Myocyte (in vitro differentiated cells): ENCODE results near the gene SEPTIN8. TPM values are rescaled to one million over a fixed set of nuclear protein-coding genes. Genes with fewer than 3 reads are reported as not detected.

Experiments
- DNase-seq: peaks from one replicate; pipeline ENCODE4 v3.0.0-alpha.2; 2012; ENCODE audit warnings: low read depth
- total RNA-seq: library from RNA; depleted of rRNA; stranded (reverse); fragments of >200 nt; gene quantifications from 2 replicates; pipeline ENCODE4 v1.2.3, GENCODE V29; 2014

SEPTIN8 gene
- total RNA-seq, 1 donor from 2014 or later = 25.3 TPM

- no peak for DNase-seq
These were observed 26.4 kb downstream of the SEPTIN8 start for GRCh38 chr5:132750471-132751230.

GRCh38 chr5:132749506-132749905, 27.5 kb downstream of the SEPTIN8 start:
- DNase-seq = no peak

DNA sequence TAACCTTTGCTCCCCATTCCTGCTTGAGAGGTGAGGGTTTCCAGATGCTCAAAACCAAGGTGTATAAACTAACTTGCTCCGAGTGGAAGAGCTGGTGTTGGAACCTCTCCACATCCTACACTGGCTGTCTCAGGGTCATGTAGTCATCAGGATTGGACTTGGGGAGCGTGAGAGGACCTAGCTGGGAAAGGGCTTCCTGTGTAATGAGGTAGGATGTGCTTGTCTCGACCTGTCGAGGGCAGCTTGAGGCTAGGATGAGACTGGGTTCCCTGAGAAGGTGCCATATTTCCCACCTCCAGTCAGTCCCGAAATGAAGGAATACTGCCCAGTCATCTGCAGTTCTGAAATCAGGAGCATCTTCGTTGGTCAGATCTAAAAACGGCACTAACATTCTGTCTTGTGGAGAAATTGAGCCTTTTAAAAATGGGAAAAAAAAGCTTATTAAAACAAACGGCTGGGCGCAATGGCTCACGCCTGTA, 28.5 kb downstream of the SEPTIN8 start:
- no peak for DNase-seq

- DNase-seq = no peak
These were observed 29.2 kb downstream of the SEPTIN8 start for GRCh38 chr5:132747616-132748440.

- no peak for DNase-seq
These were observed 30.0 kb downstream of the SEPTIN8 start, which contains the start of gene CCNI2 for GRCh38 chr5:132746954-132747615. Gene CCNI2 (plus strand): TSS chr5:132747426. CDS start chr5:132747496, 70 bp downstream.

DNA sequence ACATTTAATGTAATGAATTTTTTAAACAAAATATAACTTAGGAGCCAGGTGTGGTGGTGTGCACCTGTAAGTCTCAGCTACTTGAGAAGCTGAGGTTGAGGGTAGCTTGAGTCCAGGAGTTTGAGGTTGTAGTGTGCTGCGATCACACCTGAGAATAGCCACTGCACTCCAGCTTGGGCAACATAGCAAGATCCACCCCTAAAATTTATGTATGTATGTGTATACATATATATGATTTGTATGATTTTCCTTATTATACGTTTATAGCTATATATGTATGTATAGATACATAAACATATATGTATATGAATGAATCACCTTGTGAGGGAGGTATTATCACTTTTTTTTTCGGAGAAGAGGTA, 30.5 kb downstream of the SEPTIN8 start:
- DNase-seq = no peak

GRCh38 chr5:132744659-132745058, 32.4 kb downstream of the SEPTIN8 start:
- DNase-seq = no peak

DNA sequence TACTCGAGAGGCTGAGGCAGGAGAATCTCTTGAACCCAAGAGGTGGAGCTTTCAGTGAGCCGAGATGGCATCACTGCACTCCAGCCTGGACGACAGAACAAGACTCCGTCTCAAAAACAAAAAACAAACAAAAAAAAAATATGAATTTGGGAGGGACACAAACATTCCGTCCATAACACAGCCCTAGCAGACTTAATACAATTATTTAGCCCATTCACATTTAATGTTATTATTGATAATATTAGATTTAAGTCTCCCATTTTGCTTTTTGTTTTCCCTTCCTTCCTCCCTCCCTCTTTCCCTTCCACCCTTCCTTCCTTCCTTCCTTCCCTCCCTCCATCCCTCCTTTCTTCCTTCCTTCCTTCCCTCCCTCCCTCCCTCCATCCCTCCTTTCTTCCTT, 34.4 kb downstream of the SEPTIN8 start:
- no peak for DNase-seq

DNA sequence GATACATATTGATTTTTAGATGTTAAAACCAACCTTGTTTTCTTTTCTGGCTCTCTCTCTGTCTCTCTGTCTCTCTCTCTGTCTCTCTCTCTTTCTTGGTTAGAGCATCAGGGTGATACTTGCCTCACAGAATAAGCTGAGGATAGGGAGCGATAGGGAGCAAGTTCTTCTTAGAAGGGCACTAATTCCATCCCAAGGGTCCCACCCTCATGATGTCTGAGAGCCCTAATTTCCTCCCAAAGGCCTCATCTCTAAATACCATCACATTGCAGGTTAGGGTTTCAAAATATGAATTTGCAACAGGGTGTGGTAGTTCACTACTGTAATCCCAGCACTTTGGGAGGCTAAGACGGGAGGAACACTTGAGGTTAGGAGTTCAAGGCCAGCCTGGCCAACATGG, 34.9 kb downstream of the SEPTIN8 start:
- no peak for DNase-seq

DNA sequence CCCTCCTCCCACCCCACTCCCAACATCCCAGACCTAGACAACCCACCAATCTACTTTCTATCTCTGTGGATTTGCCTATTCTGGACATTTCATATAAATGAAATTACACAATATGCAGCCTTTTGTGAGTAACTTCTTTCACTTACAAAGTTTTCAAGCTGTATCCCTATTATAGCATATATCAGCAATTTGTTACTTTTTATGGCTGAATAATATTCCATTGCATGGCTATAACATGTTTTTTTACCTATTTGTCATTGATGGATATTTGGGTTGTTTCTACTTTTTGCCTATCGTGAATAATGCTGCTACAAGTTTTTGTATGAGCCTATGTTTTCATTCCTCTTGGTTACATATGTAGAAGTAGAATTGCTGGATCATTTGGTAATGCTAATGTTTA, 37.8 kb downstream of the SEPTIN8 start:
- no peak for DNase-seq

DNA sequence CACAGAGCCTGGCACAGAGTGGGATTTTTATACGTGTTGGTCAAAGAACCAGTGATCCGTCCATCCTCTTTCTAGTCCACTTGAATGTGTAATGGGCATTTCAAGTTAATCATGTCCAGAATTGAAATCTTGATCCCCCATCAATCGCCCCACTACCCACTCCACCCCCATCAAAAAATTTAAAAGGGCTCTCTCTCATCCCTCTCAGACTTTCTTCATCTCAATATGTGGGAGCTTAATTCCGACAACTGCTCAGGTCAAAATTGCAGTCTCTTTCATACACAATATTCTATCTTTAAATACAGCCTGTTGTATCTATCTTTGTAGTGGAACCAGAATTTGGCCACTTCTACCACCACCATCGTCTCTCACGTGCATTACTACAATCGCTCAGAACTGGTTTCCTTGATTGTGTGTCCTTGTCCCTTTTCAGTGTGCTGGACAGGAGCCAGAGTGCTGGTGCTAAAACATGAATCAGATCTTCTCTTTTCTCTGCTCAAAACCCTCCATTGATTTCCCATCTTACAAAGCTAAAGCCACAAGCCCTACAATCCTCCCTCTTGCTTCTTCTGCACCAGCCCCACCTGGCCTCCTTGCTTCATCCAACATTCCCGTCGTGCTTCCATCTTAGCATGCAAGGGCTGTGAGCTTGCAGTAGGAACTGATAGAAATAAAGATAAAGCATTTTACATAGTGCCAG, 38.9 kb downstream of the SEPTIN8 start:
- no peak for DNase-seq

GRCh38 chr5:132736853-132737833, 39.9 kb downstream of the SEPTIN8 start, which contains the start of gene KIF3A:
Gene KIF3A (minus strand): TSS chr5:132737546. CDS start chr5:132737419, 127 bp downstream.
- DNase-seq = peak; percentile 97

GRCh38 chr5:132734687-132735086, 42.4 kb downstream of the SEPTIN8 start:
- DNase-seq = no peak

- DNase-seq = no peak
These were observed 43.4 kb downstream of the SEPTIN8 start for GRCh38 chr5:132733499-132734148.

- DNase-seq = no peak
These were observed 47.1 kb downstream of the SEPTIN8 start for GRCh38 chr5:132729896-132730295.

- no peak for DNase-seq
These were observed 51.3 kb downstream of the SEPTIN8 start for GRCh38 chr5:132725745-132726144.

DNA sequence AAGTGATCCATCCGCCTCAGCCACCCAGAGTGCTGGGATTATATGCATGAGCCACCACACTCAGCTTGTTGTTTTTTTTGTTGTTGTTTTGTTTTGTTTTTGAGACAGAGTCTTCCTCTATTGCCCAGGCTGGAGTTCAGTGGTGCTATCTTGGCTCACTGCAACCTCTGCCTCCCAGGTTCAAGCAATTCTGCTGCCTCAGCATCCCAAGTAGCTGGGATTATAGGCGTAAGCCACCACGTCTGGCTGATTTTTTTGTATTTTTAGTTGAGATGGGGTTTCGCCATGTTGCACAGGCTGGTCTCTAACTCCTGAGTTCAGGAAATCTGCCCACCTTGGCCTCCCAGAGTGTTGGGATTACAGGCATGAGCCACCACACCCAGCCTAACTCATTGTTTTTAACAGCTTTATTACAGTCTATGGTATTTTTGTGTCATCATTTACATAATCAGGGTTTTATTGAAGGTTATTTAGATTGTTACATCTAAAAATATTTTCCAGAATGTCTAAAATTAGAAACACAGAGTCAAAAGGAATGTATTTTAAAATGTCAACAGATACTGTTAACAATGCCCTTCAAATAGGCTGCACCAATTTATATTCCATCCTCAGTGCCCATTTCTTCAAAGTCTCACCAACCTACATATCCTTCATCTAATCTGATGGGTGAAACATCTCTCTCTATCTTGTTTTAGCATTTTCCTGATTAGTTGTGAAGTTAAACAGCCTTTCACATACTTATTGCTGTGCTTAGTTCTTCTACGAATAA, 58.3 kb downstream of the SEPTIN8 start:
- no peak for DNase-seq
